GM23338 (cell line): ENCODE data around the gene EPS8L3. TPM values are rescaled to one million over a fixed set of nuclear protein-coding genes. Genes with fewer than 3 reads are reported as not detected.

ENCODE experiments used
- ATAC-seq: fragments of 200-7000 bp; cut with Tn5 transposase; 3 replicates; pipeline ENCODE4 v1.9.1; 2020
- DNase-seq: peaks from one replicate; pipeline ENCODE4 v3.0.0-alpha.2; 2015; ENCODE audit warnings: low spot score
- H2AFZ ChIP-seq: fragments of 200-600 bp; sonication (generic); 2 replicates; pipeline ENCODE4 v1.8.0; 2016; ENCODE audit warnings: antibody characterized with exemption, mild to moderate bottlenecking, moderate library complexity
- H3F3A ChIP-seq: fragments of 200-600 bp; sonication (generic); replicated peaks from 2 replicates; pipeline ENCODE4 v1.8.0; 2017; ENCODE audit warnings: antibody characterized with exemption, mixed run types, low read depth
- H3K27ac ChIP-seq: fragments of 200-600 bp; sonication (generic); 2 replicates; pipeline ENCODE4 v1.6.1; 2016; ENCODE audit warnings: low read depth
- H3K27me3 ChIP-seq: fragments of 200-600 bp; sonication (generic); 2 replicates; pipeline ENCODE4 v1.8.0; 2016; ENCODE audit warnings: mild to moderate bottlenecking, mixed run types, moderate library complexity; ENCODE audit not compliant: insufficient read depth
- H3K36me3 ChIP-seq: fragments of 200-600 bp; sonication (generic); 2 replicates; pipeline ENCODE4 v1.8.0; 2016; ENCODE audit warnings: mild to moderate bottlenecking; ENCODE audit not compliant: insufficient read depth
- H3K4me1 ChIP-seq: fragments of 200-600 bp; sonication (generic); 2 replicates; pipeline ENCODE4 v1.8.0; 2016; ENCODE audit warnings: mild to moderate bottlenecking, moderate library complexity; ENCODE audit not compliant: insufficient read depth
- H3K4me2 ChIP-seq: fragments of 200-600 bp; sonication (generic); 2 replicates; pipeline ENCODE4 v1.7.1; 2017; ENCODE audit warnings: mixed run types
- H3K4me3 ChIP-seq: fragments of 200-600 bp; sonication (generic); 2 replicates; pipeline ENCODE4 v1.6.1; 2016; ENCODE audit warnings: mixed run types
- H3K79me2 ChIP-seq: fragments of 200-600 bp; sonication (generic); replicated peaks from 2 replicates; pipeline ENCODE4 v1.8.0; 2017; ENCODE audit warnings: mild to moderate bottlenecking; ENCODE audit not compliant: insufficient read depth
- H3K9me2 ChIP-seq: fragments of 200-600 bp; sonication (generic); 2 replicates; pipeline ENCODE4 v1.8.0; 2017; ENCODE audit not compliant: insufficient read depth
- H4K20me1 ChIP-seq: fragments of 200-600 bp; sonication (generic); replicated peaks from 2 replicates; pipeline ENCODE4 v1.8.0; 2017; ENCODE audit warnings: mild to moderate bottlenecking; ENCODE audit not compliant: insufficient read depth
- H3K27ac Mint-ChIP-seq: 2 replicates; pipeline ENCODE4 v1.8.0; 2020; ENCODE audit warnings: inconsistent platforms, mild to moderate bottlenecking, moderate library complexity, mixed read lengths
- H3K27me3 Mint-ChIP-seq: 3 replicates; pipeline ENCODE4 v1.8.0; 2022; ENCODE audit warnings: low read depth, mild to moderate bottlenecking, moderate library complexity, mixed read lengths, inconsistent platforms; ENCODE audit not compliant: insufficient read depth, poor library complexity
- H3K36me3 Mint-ChIP-seq: 3 replicates; pipeline ENCODE4 v1.8.0; 2021; ENCODE audit warnings: low read depth, mild to moderate bottlenecking, inconsistent platforms, moderate library complexity, mixed read lengths
- H3K4me1 Mint-ChIP-seq: 3 replicates; pipeline ENCODE4 v1.8.0; 2020; ENCODE audit warnings: mild to moderate bottlenecking, inconsistent platforms, mixed read lengths
- H3K4me3 Mint-ChIP-seq: 3 replicates; pipeline ENCODE4 v1.8.0; 2021; ENCODE audit warnings: moderate library complexity, mild to moderate bottlenecking, inconsistent platforms, mixed read lengths
- H3K9me3 Mint-ChIP-seq: 3 replicates; pipeline ENCODE4 v1.8.0; 2020; ENCODE audit warnings: moderate library complexity, mild to moderate bottlenecking, inconsistent platforms, mixed read lengths
- CREB1 ChIP-seq: fragments of 250-450 bp; sonication (Bioruptor Pico); IDR thresholded peaks from 2 replicates; pipeline ENCODE4 v1.5.0; 2020; ENCODE audit warnings: low read depth, mild to moderate bottlenecking, moderate library complexity
- CTCF ChIP-seq, 2 experiments: fragments of 200-600 bp in 1 of 2; sonication (generic) in 1 of 2; conservative IDR thresholded peaks; 2 replicates each; pipeline versions ENCODE4 v1.5.1 to v1.6.1; 2016 to 2017; ENCODE audit warnings: antibody characterized with exemption in 2 of 2, low read depth in 2 of 2, mild to moderate bottlenecking in 2 of 2, moderate library complexity in 1 of 2
- ETS1 ChIP-seq: IDR thresholded peaks from 2 replicates; pipeline ENCODE4 v1.6.1; 2016; ENCODE audit warnings: antibody characterized with exemption
- EZH2 ChIP-seq: fragments of 200-600 bp; sonication (generic); IDR thresholded peaks from one replicate; pipeline ENCODE4 v1.8.0; 2017; ENCODE audit warnings: antibody characterized with exemption, mild to moderate bottlenecking, low read depth; ENCODE audit not compliant: unreplicated experiment
- EZH2phosphoT487 ChIP-seq: fragments of 200-600 bp; sonication (generic); IDR thresholded peaks from one replicate; pipeline ENCODE4 v1.8.1; 2018; ENCODE audit warnings: antibody characterized with exemption; ENCODE audit not compliant: unreplicated experiment
- JUNB ChIP-seq: IDR thresholded peaks from one replicate; pipeline ENCODE4 v1.6.1; 2016; ENCODE audit warnings: antibody characterized with exemption; ENCODE audit not compliant: unreplicated experiment
- NANOG ChIP-seq: IDR thresholded peaks from 2 replicates; pipeline ENCODE4 v1.6.1; 2016; ENCODE audit warnings: antibody characterized with exemption, borderline replicate concordance
- POLR2AphosphoS5 ChIP-seq: IDR thresholded peaks from 2 replicates; pipeline ENCODE4 v1.6.1; 2016; ENCODE audit warnings: antibody characterized with exemption, low read depth
- STAT1 ChIP-seq: IDR thresholded peaks from one replicate; pipeline ENCODE4 v1.6.1; 2016; ENCODE audit warnings: antibody characterized with exemption; ENCODE audit not compliant: unreplicated experiment
- ZNF114 ChIP-seq: fragments of 250-450 bp; sonication (Bioruptor Pico); IDR thresholded peaks from 2 replicates; pipeline ENCODE4 v1.5.0; 2020; ENCODE audit warnings: mild to moderate bottlenecking, moderate library complexity
- ZNF331 ChIP-seq: fragments of 250-450 bp; sonication (Bioruptor Pico); IDR thresholded peaks from 2 replicates; pipeline ENCODE4 v1.5.0; 2020; ENCODE audit warnings: low read depth, mild to moderate bottlenecking, moderate library complexity
- ZNF462 ChIP-seq: fragments of 250-450 bp; sonication (Bioruptor Pico); IDR thresholded peaks from 2 replicates; pipeline ENCODE4 v1.5.0; 2020; ENCODE audit warnings: mild to moderate bottlenecking, moderate library complexity
- polyA plus RNA-seq: library from polyadenylated mRNA; unstranded; fragments of >200 nt; fragmentation: Nextera tagmentation; extraction: Ambion mirVana; gene quantifications from 2 replicates; pipeline ENCODE4 v1.2.1, GENCODE V29; 2016
- total RNA-seq: library from RNA; depleted of rRNA; stranded (reverse); fragments of >200 nt; shearing (Covaris generic); gene quantifications from 2 replicates; pipeline ENCODE4 v1.2.3, GENCODE V29; 2014

EPS8L3 gene
- total and polyA plus RNA-seq, 2 experiments from 2014 or later = not detected

- TF ChIP-seq JUNB (no peak), POLR2AphosphoS5 (no peak), EZH2phosphoT487 (no peak), ZNF462 (CRISPR knock-in tag) (no peak), STAT1 (no peak), ETS1 (no peak), CREB1 (CRISPR knock-in tag) (no peak), CTCF (conservative IDR thresholded peaks at IDR 0.05; ENCODE audit: low read depth in 2 of 2) (no peak), EZH2 (no peak), ZNF114 (no peak), ZNF331 (CRISPR knock-in tag) (no peak), NANOG (no peak)
- no peaks in the 10 kb centered on the region for H3K9me3 Mint-ChIP-seq
- H3K79me2 ChIP-seq = no peaks in the 10 kb centered on the region
- DNase-seq (no peak), ATAC-seq (no peak)
- H2AFZ ChIP-seq = no peak overlapping the region
- H3K27me3 ChIP-seq = no peaks in the 10 kb centered on the region
- no peak overlapping the region for H3K27ac ChIP-seq
- no peaks in the 10 kb centered on the region; the same call in 1 of the 2 replicates for H3K4me1 ChIP-seq
- H3K36me3 ChIP-seq = no peaks in the 10 kb centered on the region
- no peak overlapping the region for H3K4me3 Mint-ChIP-seq
- no peak overlapping the region for H3K4me3 ChIP-seq
- no peaks in the 10 kb centered on the region for H4K20me1 ChIP-seq
- H3K27me3 Mint-ChIP-seq = peaks cover 1% of the 10 kb centered on the region
- no peaks in the 10 kb centered on the region for H3K9me2 ChIP-seq
- no peaks in the 10 kb centered on the region; the same call in 2 of the 3 replicates for H3K4me1 Mint-ChIP-seq
- no peaks in the 10 kb centered on the region for H3K36me3 Mint-ChIP-seq
- H3K4me2 ChIP-seq = no peak overlapping the region
- H3K27ac Mint-ChIP-seq = no peak overlapping the region
- no peaks in the 10 kb centered on the region for H3F3A ChIP-seq
These were observed 44.3 kb downstream of the EPS8L3 start for GRCh38 chr1:109719337-109719837.
